Mesothelial cell of epicardium (in vitro differentiated cells): ENCODE data around the gene SLC15A4. TPM values are rescaled to one million over a fixed set of nuclear protein-coding genes. Genes with fewer than 3 reads are reported as not detected.

ENCODE experiments used
- DNase-seq, 2 experiments: peaks; one replicate each; pipeline ENCODE4 v3.0.0; 2021; ENCODE audit warnings: low spot score in 2 of 2; ENCODE audit not compliant: unreplicated experiment in 2 of 2
- H3K27ac Mint-ChIP-seq: 2 replicates; pipeline ENCODE4 v1.8.0; 2021; ENCODE audit warnings: mixed read lengths
- H3K27me3 Mint-ChIP-seq: 2 replicates; pipeline ENCODE4 v1.8.0; 2021; ENCODE audit warnings: low read depth, mixed read lengths
- H3K36me3 Mint-ChIP-seq: 2 replicates; pipeline ENCODE4 v1.8.0; 2021; ENCODE audit warnings: mixed read lengths
- H3K4me1 Mint-ChIP-seq: 2 replicates; pipeline ENCODE4 v1.8.0; 2021; ENCODE audit warnings: mixed read lengths
- H3K4me3 Mint-ChIP-seq: 2 replicates; pipeline ENCODE4 v1.8.0; 2021; ENCODE audit warnings: mild to moderate bottlenecking, moderate library complexity, mixed read lengths
- H3K9me3 Mint-ChIP-seq: 2 replicates; pipeline ENCODE4 v1.8.0; 2021; ENCODE audit warnings: mixed read lengths
- CTCF ChIP-seq: fragments of 200-600 bp; sonication (generic); IDR thresholded peaks from one replicate; pipeline ENCODE4 v1.5.0; 2021; ENCODE audit warnings: antibody characterized with exemption; ENCODE audit not compliant: unreplicated experiment
- total RNA-seq: library from RNA; stranded (reverse); gene quantifications from 3 replicates; pipeline ENCODE4 v1.2.1, GENCODE V29; 2021

Gene SLC15A4
- total RNA-seq, 1 donor from 2014 or later: 26.6 TPM

GRCh38 chr12:128802756-128803155, 21.0 kb downstream of the SLC15A4 start:
- no peak for TF ChIP-seq CTCF
- peaks cover 48% of the 10 kb centered on the region for H3K36me3 Mint-ChIP-seq
- no peaks in the 10 kb centered on the region for H3K27me3 Mint-ChIP-seq
- no peaks in the 10 kb centered on the region for H3K4me1 Mint-ChIP-seq
- no peak overlapping the region for H3K4me3 Mint-ChIP-seq
- H3K27ac Mint-ChIP-seq: no peak overlapping the region
- DNase-seq: no peak
- H3K9me3 Mint-ChIP-seq: peaks cover 18% of the 10 kb centered on the region

GRCh38 chr12:128801879-128802391, 21.8 kb downstream of the SLC15A4 start:
- no peak for TF ChIP-seq CTCF
- no peak overlapping the region for H3K27ac Mint-ChIP-seq
- peaks cover 18% of the 10 kb centered on the region for H3K9me3 Mint-ChIP-seq
- no peak overlapping the region for H3K4me3 Mint-ChIP-seq
- DNase-seq: no peak
- no peaks in the 10 kb centered on the region for H3K4me1 Mint-ChIP-seq
- H3K27me3 Mint-ChIP-seq: no peaks in the 10 kb centered on the region
- H3K36me3 Mint-ChIP-seq: peaks cover 55% of the 10 kb centered on the region

GRCh38 chr12:128800606-128801005, 23.2 kb downstream of the SLC15A4 start:
- peaks cover 59% of the 10 kb centered on the region for H3K36me3 Mint-ChIP-seq

GRCh38 chr12:128798571-128799341, 25.0 kb downstream of the SLC15A4 start:
- peaks cover 7% of the 10 kb centered on the region for H3K9me3 Mint-ChIP-seq
- H3K4me1 Mint-ChIP-seq: no peaks in the 10 kb centered on the region
- no peaks in the 10 kb centered on the region for H3K27me3 Mint-ChIP-seq
- DNase-seq: no peak
- H3K27ac Mint-ChIP-seq: no peak overlapping the region
- no peak overlapping the region for H3K4me3 Mint-ChIP-seq
- H3K36me3 Mint-ChIP-seq: peaks cover 62% of the 10 kb centered on the region
- TF ChIP-seq CTCF: peak; percentile 16

More at GRCh38 chr12:128800606-128801005, 23.2 kb downstream of the SLC15A4 start:
- no peak overlapping the region for H3K4me3 Mint-ChIP-seq
- no peaks in the 10 kb centered on the region for H3K27me3 Mint-ChIP-seq
- H3K27ac Mint-ChIP-seq: no peak overlapping the region
- peaks cover 18% of the 10 kb centered on the region for H3K9me3 Mint-ChIP-seq
- no peak for DNase-seq
- no peaks in the 10 kb centered on the region for H3K4me1 Mint-ChIP-seq
- no peak for TF ChIP-seq CTCF

- no peaks in the 10 kb centered on the region for H3K4me1 Mint-ChIP-seq
- DNase-seq: no peak
- H3K9me3 Mint-ChIP-seq: no peaks in the 10 kb centered on the region
- H3K4me3 Mint-ChIP-seq: no peak overlapping the region
- no peak overlapping the region for H3K27ac Mint-ChIP-seq
- TF ChIP-seq CTCF: no peak
- H3K36me3 Mint-ChIP-seq: peaks cover 62% of the 10 kb centered on the region
- no peaks in the 10 kb centered on the region for H3K27me3 Mint-ChIP-seq
Observed at GRCh38 chr12:128797119-128798118, 26.3 kb downstream of the SLC15A4 start.
